HG02870 (cell line): ENCODE measurements around the gene PPIP5K2.
A peak's percentile ranks its signal among the peaks of the same experiment; 100 is the strongest.

Experiments
- ATAC-seq: cut with Tn5 transposase; IDR thresholded peaks from one replicate; pipeline ENCODE4 v1.9.1; 2021; ENCODE audit warnings: mild to moderate bottlenecking, moderate library complexity; ENCODE audit not compliant: unreplicated experiment

PPIP5K2 gene

DNA sequence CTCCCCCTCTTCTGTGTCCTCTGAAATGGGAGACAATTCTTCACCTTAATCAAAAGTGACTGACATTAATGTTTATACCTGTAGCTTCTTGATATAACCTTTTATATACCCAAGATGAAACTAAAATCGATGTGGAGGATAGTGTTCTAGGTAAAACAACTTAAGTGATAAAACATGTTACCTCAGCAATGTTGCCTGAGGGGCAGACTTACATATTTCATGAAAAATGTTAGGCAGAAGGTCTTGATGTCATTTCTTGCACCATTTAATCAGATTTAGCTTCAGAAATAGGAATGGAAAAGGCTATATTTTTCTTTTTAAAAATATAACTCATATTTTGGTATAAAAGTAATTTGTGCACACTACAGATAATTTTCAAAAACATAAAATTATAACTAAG lies 115.8 kb downstream of the PPIP5K2 start:
- ATAC-seq = no peak

DNA sequence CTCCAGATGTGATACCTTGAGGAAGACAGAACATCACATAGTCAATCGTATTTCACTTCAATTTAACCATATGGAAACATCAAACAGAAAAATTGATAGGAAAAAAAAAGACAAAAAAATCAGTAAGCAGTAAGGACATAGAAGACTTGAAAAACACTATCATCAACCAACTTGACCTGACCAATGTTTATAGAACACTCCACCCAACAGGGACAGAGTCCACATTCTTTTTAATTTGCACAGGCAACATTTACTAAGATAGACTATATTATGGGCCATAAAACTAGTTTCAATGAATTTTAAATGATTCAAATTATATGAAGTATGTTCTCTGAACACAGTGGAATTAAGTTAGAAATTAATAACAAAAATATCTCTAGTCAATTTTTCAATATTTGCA lies 117.7 kb downstream of the PPIP5K2 start:
- no peak for ATAC-seq

DNA sequence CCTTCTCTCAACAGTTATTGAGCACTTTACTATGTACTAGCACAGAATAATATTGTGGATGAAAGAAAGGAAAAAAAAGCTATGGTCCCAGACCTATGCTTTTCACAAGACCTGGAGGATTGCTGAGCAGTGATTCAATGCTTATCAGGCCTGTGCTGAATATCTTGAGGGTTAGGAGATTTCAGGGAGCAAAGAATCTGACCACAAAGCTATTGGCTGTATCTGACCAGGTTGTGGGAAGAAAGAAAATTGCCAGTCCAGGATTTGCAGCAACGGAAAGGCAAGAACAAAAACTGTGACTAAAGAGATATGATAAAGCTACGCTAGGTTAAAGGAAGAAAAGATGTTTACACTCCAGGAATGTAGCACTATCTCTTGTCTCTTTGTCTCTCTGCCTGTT lies 123.6 kb downstream of the PPIP5K2 start:
- no peak for ATAC-seq

DNA sequence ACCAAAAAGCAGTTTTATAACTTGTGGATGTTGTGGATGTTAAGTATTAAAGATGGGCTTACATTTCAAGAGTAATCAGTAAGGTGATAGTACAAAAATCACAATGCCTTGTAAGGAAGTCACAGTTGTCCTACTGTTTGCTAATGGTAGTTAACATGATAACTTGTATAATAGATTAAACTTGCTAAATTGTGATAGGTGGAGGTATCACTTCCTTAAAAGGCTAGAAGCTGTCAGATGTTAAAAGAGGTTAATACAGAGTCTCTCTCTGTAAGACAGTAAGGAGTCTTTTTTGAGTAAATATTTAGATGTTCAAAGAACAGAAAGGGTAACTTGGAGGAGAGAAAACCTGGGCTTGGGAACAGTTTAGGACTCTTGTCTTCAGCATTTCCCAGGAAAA lies 124.3 kb downstream of the PPIP5K2 start:
- ATAC-seq = no peak

DNA sequence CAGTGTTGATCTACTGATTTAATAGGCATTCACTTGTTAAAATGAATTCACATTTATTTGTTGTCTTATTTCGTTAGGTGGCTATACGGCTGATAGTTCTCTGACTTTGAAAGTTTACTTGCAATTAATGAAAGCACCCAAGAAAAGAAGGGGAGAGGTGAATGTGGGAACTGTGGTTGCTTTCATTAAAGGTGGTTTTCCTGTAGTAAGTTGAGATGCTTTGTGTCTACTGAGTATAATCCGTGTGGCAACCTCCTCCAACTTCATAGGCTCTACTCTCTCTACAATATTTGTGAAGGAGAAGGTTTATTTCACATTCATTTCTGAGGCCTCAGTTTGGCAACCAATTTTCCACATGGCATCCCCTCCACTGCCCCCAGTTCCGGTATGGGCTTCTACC lies 125.7 kb downstream of the PPIP5K2 start:
- ATAC-seq = no peak

DNA sequence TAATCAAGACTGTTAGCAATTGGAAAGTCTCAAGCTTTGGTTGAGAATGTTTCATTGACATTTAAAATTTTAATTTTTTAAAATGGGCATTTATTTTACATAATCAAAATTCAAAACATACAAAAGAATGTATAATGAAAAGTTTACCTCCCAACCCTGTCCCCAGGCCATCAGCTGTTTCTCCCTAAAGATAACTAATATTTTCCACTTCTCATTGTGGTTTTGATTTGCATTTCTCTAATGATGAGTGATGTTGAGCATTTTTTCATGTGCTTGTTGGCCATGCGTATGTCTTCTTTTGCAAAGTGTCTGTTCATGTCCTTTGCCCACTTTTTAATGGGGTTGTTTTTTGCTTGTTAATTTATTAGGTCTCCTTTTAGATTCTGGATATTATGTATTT lies 127.0 kb downstream of the PPIP5K2 start:
- ATAC-seq = no peak

DNA sequence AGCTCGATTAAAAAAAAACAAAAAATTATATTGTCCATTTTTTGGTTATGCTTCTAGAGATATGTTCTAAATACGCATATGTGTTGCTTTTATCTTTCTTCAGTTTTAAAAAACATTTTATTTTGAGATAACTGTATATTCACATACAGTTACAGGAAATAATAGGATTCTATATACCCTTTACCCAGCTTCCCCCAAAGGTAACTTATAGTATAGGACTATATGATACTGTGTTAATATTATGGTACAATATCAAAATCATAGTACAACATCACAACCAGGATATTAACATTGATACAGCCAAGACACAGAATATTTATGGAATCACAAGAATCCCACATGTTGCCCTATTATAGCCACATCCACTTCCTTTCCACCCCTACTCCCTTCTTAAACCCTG lies 129.0 kb downstream of the PPIP5K2 start:
- no peak for ATAC-seq

DNA sequence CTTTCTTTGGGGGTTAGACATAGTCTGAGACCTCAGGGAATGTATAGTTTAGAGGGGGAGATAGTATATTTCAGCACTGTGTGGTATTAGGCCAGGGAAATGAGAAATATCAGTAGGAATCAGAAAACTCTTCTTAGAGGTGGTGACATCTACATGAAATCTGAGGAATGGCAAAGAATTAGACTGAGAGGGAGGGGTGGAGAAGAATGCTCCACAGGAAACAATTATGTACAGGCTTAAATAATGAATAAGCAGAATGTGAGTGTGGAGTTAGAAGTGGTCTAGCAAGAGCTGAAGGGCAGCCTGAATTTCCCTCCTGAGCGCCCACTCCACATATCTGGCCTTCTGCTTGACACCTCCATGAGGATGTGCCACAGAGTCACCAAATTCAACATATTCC lies 134.8 kb downstream of the PPIP5K2 start:
- ATAC-seq = no peak

DNA sequence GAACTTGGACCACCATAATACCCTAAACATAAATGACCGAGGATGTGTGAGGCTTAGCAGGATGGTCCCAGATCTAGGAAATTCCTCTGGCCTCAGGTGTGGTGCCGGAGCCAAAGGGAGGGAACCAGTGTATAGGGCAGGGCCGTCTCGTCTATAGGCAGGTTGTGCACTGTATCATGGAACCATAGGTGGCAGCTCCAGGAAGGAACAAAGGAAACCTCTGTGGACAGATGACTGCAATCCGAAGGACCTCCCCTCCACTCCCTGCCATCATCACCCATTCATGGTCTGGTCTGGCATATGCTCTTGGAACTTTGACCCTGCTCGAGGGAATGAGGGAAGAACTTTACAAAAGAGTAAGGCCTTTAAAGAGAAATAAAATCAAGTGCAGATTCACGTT lies 135.6 kb downstream of the PPIP5K2 start:
- ATAC-seq = no peak

DNA sequence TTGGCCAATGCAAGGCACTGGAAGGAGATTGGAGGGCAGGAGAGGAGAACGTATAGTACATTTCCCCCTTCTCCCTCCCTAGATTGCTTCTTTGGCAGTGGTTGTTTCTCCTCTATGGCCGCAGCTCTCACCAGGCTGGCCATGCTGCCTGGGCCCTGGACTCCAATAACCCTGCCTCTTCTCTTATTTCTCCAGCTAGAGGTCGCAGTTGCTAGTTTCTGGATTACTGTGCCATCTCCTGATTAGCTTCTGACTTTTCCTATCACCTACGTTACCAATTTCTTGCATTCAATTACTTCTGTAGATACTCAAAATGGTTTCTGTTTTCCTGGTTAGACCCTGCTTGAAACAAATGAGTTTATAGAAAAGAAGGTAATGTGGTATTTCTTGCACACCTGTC lies 136.1 kb downstream of the PPIP5K2 start:
- ATAC-seq = no peak

DNA sequence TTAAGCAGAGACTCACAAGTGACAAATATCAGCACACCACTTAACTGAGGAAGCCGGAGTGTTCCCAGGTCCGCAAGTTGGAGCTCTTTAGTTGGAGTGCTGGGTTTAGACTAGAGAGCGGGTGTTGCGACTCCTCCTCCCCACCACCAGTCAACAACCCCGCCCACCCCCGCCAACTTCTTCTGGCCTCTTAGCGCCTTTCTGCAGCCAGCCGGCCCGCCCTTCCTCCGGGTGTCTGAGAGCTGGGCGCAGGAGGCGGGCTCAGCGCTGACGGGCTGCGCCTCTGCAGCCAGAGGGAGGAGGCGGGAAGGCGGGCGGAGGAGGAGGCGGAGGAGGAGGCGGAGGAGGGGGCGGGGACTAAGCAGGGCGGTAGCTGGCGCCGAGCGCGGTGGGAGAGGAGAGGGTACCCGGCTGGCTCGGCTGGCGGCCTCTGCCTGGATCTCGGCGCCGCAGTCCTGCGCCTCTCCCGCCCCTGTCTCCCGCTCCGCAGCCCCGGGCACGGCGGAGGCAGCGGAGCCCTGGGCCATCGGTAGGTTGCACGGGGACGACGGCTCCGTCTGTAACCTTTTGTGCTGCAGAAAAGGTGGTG lies 138.4 kb downstream of the PPIP5K2 start, which contains the start of gene MACIR:
TSS of gene MACIR (plus strand) at position 396 of the 589 bp plus-strand sequence. CDS start 17,157 bp downstream, outside the sequence.
- peak; percentile 78 for ATAC-seq

DNA sequence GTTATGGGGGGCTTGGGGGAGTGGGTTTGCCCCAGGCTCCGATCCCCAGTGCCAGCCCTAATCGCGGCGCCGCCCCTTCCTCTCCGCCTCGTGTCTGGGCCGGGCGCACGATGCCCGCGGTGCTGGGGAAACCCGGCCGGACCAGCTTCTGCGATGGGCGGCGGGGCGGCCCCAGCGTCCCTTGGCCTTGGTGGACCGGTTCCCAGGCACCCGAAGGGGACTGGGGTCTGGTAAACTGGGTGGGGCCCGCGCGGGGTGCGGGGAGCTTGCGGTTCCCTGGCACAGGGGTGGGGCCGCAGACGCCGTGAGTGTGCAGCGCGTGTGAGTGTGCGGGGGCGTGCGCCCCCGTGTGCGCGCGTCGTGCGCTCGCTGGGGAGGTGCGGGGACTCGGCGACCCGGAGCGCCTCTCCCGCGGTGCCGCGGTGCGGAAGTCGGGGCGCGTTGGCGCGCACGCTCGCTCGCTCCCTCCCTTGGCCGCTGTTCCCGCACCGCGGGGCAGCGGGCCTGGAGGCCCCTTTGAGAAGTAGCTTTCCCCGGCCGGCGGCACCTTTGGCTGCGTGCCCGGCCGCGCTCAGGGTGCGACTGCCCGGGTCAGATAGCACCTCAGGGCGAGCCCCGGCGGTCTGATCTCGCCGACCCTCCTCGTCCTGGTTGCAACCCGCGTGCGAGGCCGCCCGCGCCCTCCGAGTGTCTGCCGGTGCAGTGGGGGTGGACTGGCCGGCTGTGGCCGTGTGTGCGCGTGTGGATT lies 139.0 kb downstream of the PPIP5K2 start:
- ATAC-seq = peak; percentile 32

DNA sequence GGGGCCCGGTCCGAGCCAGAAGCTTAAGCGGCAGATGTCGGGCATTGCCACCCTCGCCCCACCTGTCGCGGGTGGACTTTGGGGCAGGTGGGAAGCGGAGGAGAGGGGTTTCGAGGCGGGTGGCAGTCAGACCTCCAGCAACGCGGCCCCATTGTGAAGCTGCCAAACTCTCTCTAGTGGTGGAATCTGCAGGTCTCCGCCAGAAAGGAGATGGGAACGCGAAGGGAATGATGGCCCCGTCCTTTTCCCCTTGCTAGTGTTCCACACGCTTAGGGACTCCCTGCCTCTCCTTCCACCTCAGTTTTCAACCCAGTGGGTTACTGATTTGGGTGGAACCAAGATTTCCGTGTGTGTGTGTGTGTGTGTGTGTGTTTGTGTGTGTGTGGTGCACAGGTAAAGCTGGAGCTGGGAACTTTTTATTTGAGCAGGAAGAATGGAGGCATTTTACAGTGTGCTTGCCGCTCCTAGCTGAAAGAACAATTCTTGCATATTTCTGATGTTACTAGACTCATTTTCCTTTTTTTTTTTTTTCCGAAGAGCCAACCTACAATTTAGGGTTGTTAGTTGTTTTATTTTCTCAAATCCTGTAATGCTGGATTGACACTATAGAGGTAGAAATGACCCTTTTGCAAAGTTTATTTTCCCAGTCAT lies 139.7 kb downstream of the PPIP5K2 start:
- no peak for ATAC-seq

DNA sequence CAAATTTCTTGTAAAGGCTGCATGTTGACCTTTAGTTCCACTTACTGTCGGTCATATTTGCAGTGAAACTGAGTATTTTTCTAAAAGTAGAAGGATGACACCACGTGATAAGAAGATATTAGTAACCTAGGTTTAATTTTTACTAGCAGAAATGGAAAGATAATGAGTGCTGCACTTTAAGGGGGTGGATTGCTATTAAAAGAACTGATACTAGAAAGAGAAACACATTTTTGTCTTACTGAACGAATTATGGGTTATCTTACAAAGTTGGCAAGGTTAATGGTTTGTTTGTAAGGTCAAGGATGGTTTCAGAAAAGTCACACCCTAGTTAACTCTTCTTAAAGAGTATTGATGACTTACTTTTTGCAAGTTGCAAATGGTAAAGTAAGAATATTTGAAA lies 140.8 kb downstream of the PPIP5K2 start:
- peak; percentile 32 for ATAC-seq
